AG09309 (cell line): ENCODE data around the gene PLCD3.

ENCODE experiments used
- DNase-seq: peaks from one replicate; pipeline ENCODE4 v3.0.0-alpha.2; 2010; ENCODE audit warnings: low read depth
- H3K4me3 ChIP-seq: 2 replicates; pipeline ENCODE4 v1.5.1; 2011; ENCODE audit warnings: mild to moderate bottlenecking, low read depth, low read length, moderate library complexity; ENCODE audit not compliant: control insufficient read depth
- TF ChIP-seq, protein P1 (sequence below): IDR thresholded peaks from 2 replicates; pipeline ENCODE4 v1.5.1; 2011; ENCODE audit warnings: mild to moderate bottlenecking, low read depth, low read length, inconsistent platforms; ENCODE audit not compliant: insufficient read depth, control insufficient read depth; ENCODE audit errors: missing control alignments

Gene PLCD3

DNA sequence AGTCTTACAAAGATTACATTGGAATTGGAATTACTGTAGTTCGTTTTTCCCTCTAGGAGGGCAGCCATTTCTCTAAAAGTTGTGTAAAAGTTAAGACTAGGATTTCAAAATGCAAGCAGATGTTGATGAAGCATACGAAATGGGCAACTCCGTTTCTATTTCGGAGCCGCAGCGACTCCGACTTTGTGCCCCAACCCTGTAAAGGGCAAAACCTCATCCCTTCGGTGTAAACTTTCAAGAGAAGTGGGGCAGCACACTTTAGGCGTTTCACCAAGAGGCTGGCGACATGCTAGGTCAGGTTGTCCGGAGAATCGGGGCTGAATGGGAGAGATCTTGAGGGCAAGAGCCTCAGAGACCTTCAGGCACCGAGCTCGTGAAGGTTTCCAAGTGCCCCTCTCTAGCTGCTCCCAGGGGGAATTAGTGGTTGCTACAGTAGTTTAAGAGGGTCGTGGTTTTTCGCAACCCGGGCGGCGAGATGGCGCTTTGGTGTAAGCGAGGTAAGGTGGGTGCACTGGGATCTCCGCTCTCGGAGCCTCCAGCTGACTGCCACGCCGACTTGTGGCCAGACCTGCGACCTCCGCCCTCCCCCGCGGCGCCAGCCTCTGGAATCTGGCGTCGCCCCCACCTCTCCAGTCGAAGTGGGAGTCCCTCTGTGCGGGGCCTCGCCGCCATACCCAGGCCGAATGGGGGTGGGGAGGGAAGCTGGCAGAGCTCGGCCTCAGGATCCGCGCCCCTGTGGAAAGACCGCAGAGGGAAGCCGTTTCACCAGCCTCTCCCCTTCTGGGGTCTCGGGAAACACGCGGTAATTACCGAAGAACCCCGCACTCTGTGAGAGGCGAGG lies 28.4 kb upstream of the PLCD3 start:
- no peak for DNase-seq
- TF ChIP-seq, protein P1, sequence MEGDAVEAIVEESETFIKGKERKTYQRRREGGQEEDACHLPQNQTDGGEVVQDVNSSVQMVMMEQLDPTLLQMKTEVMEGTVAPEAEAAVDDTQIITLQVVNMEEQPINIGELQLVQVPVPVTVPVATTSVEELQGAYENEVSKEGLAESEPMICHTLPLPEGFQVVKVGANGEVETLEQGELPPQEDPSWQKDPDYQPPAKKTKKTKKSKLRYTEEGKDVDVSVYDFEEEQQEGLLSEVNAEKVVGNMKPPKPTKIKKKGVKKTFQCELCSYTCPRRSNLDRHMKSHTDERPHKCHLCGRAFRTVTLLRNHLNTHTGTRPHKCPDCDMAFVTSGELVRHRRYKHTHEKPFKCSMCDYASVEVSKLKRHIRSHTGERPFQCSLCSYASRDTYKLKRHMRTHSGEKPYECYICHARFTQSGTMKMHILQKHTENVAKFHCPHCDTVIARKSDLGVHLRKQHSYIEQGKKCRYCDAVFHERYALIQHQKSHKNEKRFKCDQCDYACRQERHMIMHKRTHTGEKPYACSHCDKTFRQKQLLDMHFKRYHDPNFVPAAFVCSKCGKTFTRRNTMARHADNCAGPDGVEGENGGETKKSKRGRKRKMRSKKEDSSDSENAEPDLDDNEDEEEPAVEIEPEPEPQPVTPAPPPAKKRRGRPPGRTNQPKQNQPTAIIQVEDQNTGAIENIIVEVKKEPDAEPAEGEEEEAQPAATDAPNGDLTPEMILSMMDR, result peak; percentile 24

DNA sequence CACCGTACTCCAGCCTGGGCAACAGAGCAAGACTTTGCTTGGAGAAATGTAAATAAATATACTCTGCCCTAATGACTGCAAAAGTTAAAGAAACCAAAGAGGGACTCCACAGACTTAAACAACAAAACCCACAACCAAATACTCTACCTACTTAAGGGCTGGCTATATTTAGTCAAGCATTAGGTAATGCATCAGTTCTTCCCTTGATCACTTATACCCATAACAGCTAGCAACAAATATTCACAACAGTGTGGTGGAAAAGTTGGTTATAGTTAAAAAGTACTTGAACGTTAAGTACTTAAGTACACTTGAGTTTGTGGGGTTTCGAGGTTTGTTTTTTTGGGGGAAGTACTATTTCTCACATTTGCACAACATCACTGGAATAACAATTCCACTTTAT lies 23.9 kb upstream of the PLCD3 start:
- H3K4me3 ChIP-seq, result no peak overlapping the region
- TF ChIP-seq, protein P1, result no peak
- DNase-seq, result no peak

More for the DNA sequence above, 28.4 kb upstream of the PLCD3 start:
- H3K4me3 ChIP-seq, result peak overlapping the region; percentile 88

DNA sequence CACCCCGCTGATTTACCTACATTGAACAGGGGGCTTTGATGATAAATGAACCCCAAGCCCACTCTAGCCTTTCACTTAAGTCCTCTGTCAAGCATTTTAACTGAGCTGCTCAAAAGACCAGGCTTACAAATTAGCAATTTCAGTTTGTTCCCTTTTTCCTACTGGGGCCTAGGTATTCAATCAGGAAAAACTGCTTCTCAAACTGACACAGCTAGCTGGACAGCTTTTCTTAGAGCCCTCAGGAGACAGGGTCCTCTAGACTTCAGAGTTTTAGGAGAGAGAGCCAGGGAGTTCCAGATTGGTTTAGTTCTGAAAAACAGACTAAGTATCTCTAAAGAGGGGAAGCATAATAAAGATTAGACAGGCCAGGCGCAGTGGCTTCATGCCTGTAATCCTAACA lies 23.2 kb upstream of the PLCD3 start:
- DNase-seq, result no peak
- H3K4me3 ChIP-seq, result no peak overlapping the region
- TF ChIP-seq, protein P1, result no peak

DNA sequence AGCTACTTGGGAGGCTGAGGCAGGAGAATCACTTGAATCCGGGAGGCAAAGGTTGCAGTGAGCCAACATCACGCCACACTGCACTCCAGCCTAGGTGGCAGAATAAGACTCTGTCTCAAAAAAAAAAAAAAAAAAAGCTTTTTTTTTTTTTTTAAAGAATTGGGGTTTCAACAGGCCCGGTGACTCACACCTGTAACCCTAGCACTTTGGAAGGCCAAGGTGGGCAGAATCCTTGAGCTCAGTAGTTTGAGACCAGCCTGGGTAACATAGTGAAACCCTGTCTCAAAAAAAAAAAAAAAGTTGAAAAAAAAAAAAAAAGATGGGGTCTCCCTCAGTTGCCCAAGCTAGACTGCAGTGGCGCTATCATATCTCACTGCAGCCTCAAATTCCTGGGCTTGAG lies 22.7 kb upstream of the PLCD3 start:
- DNase-seq, result no peak
- TF ChIP-seq, protein P1, result no peak
- no peak overlapping the region for H3K4me3 ChIP-seq

DNA sequence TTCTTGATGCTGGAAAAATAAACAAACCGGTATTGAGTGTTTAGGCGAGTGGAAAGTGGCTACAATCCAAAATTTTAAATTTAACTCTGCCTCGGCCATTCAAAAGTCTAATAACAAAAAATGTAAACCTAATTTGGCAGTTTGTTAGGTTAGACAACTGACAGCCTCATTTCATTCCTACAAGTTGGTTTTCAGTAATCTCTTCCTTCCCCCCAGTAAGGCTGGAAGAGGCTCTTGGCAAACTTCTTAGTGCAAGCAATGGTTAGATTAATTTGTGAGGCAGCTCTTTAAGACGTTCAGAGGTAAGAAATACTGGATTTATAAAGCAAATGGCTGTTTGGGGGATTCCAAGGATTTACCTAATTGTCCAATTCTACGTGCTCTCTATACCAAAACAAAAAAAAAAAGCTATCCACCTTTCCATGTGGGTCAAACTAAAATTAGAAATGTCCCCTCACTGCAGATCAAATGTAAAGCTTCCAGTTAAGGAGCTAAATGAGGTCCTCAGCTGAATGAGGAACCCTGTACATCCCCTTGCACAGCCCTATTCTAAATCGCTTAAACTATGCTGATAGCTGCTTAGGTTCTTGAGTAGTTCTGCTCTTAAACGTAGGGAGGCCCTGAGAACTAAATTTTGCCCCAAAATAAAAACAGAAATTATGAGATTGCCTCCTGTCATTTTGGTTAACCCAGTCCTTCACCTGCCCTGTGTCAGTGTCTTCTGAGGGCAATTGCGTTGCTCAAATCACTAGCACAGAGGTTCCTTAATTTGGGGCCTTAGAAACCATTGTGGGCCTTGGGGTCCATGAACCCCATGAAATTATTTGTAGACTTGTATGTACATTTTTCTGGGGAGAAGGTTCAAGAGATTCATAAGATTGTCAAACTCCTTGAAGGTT lies 18.8 kb upstream of the PLCD3 start:
- peak overlapping the region; percentile 87 for H3K4me3 ChIP-seq
- DNase-seq, result no peak
- TF ChIP-seq, protein P1, result no peak

DNA sequence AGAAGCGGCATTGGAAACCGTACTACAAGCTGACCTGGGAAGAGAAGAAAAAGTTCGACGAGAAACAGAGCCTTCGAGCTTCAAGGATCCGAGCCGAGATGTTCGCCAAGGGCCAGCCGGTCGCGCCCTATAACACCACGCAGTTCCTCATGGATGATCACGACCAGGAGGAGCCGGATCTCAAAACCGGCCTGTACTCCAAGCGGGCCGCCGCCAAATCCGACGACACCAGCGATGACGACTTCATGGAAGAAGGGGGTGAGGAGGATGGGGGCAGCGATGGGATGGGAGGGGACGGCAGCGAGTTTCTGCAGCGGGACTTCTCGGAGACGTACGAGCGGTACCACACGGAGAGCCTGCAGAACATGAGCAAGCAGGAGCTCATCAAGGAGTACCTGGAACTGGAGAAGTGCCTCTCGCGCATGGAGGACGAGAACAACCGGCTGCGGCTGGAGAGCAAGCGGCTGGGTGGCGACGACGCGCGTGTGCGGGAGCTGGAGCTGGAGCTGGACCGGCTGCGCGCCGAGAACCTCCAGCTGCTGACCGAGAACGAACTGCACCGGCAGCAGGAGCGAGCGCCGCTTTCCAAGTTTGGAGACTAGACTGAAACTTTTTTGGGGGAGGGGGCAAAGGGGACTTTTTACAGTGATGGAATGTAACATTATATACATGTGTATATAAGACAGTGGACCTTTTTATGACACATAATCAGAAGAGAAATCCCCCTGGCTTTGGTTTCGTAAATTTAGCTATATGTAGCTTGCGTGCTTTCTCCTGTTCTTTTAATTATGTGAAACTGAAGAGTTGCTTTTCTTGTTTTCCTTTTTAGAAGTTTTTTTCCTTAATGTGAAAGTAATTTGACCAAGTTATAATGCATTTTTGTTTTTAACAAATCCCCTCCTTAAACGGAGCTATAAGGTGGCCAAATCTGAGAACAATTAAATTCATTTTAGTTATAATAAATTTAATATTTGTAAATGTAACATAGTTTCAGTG lies 17.7 kb upstream of the PLCD3 start:
- no peak for DNase-seq
- TF ChIP-seq, protein P1, result no peak
- H3K4me3 ChIP-seq, result peak overlapping the region; percentile 87
